SKM-1 treated with dmso at 0.1 percent for 144 hours (cell line): Measurements from ENCODE around the gene ELL.

Experiments
- DNase-seq: peaks from one replicate; lab custom pipeline; 2025; ENCODE audit not compliant: unreplicated experiment; lab: John Stamatoyannopoulos, UW

ELL gene

GRCh38 chr19:18490728-18491127 is 31.1 kb downstream of the ELL start:
- no peak for DNase-seq

DNA sequence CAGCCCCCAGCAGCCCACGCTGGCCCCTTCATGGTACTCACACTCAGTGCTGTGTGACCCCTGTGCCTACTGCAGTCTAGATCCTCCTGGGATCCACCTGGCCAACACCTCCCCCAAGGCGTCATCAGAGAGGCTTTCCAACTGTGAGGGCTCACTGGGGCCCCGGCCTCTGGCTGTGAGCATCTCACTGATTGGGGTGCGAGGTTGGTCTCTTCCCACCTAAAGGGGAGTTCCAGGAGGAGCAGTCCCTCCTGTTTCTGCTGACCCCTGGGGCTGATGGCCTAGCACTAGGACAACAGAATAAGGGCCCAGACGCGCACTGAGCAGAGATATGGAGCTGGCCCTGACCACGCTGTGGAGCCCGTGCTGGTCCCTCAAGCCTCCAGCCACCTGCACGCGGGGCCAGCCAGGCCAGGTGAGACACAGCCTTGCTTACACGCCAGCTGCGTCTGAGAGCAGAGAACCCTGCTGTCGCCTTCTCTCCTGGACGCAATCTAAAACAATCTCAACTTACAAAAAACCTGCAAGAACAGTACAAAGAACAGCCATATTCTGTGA is 32.2 kb downstream of the ELL start:
- no peak for DNase-seq

DNA sequence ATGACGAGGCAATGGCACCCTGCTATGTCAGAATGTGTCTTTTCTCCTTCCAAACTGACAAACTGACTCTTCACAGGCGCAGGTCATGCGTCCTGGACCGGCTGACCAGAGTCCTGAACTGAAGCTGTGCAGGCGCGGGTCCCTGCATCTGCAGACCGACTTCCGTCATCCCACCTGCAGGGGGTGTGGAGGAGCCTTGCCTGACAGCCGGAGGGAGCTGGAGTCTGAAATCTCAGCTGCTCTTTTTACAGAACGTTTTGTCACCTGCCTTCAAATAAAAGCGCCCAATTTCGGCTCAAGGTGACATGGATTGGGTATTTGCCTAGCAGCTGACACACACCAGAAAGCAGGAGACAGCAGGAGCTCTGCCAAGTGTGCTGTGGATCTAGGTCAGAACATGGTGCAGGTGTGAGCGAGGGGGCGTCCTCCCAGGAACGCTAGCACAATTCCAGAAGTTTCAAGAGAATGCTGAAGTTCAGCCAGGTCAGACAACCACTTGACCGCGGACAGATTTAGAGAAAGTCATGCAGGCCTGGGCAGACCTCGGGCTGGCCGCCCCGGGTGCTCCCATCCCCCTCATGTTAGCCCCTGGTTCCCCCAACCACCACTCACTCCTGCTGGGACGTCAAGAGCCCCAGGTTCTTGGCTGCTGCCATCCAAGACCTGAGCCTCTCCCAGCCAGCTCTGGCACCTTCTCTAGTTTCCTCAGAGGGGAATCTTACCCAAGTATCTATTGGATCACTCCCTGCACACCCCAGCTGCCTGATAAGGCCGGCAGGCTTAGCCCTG is 32.8 kb downstream of the ELL start:
- no peak for DNase-seq

DNA sequence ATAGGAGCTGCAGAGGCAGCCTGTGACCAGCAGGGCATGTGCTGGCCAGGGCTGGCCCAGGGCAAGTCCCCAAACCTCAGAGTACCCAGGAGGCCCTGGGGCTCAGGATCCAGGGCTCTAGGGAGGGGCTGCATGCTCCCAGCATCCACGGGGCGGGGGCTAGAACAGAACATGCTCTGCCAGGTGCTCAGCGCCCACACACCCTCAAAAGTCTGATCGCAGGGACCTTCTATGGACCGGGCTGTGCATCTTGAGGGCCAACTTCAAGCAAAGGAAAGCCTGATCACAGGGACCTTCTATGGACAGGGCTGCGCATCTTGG is 33.5 kb downstream of the ELL start:
- DNase-seq, result no peak

GRCh38 chr19:18487576-18488402 is 34.1 kb downstream of the ELL start:
- no peak for DNase-seq

DNA sequence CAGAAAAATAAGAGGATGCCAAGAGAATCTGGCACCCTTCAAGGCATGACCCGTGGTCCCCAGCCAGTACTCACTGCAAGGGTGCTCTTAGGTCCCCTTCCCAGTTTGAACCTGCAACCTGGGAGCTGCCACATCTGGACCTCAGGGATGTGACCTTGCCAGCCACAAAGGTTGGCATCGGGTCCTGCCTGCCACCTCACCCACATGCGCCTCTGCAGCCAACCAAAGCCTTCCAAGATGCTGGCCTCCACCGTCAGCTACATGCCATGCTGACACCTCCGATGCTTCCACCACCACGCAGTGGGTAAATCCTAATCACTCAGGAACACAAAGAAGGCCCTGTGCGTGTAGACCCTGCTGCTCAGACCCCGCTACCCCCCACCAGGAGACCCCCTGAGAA is 35.1 kb downstream of the ELL start:
- no peak for DNase-seq

DNA sequence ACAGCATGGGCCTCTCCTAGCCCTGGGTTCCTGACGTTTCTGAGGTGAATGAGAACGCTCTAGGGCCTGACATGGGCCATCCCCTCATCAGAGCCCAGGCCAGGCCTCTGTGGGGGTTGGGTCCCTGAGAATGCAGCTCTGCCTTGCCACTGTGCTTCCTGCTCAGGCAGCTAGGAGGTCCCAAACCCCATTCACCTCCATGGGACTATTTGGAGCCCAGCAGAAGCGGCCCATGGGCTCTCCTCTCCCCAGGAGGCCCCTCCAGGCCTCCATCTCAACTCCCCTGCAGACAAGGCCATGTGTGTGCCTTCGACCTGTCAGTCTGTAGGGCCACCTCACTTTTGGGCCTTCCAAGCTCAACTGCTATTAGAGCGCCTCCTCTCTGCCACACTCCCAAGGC is 36.9 kb downstream of the ELL start:
- DNase-seq, result no peak

GRCh38 chr19:18483119-18483890 is 38.6 kb downstream of the ELL start:
- no peak for DNase-seq

DNA sequence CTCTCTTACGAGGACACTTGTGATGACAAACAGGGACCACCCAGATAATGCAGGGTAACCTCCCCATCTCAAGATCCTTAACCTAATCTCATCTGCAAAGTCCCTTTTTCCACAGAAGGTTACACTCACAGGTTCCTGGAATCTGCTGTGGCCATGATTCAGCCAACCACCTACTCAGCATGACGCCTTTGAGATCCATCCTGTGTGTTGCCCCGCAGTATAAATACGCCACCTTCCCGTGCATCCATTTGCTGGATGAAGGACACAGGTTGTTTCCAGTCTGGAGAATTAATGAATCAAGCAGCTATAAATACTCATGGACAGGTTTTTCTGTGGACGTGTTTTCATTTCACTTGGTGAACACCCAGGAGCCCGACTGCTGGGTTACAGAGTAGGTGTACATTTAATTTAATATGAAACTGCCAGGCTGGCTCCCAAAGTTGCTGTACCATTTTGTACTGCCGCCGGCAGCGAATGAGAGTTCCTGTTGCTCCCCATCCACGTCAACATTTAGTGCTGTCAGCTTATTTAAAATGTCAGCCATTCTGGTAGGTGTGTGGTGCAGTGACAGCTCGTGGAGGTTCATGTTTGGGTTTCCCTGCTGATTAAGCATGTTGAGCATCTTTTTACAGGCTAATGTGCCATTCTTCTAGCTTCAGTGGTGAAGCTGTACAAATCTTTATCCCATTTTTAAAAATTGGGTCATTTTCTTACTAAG is 40.2 kb downstream of the ELL start:
- DNase-seq, result no peak

DNA sequence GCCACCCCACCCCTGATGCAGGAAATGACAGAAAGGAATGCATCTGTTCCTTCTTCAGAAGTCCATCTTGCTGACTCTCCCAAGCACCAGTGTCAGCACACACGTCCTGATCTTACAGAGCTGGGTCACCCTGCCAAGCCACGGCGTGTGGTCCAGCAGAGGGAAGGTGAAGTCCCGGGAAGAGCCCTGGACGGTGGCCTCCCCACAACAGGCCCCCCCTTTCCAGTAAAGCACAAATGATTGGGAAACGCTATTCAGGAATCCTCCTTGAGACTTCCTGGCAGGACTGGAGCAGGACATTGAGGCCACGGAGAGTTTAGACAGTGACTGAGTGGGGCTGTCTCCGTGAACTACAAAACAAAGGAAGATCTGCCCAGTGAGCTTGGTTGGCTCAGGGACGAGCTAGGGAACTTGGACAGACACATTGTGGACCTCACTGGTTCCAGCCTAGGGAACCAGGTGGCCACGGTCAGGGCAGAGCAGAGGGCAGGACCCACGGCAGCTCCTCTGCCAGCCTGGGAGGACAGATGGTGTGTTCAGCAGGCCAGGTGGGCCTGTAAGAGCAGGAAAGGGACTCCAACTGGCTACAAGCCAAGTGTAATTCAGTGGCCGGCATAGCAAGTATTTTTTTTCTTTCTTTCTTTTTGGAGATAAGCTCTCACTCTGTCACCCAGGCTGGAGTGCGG is 41.7 kb downstream of the ELL start:
- no peak for DNase-seq

- DNase-seq, result peak; percentile 97
Observed at GRCh38 chr19:18478545-18479311, 43.1 kb downstream of the ELL start.

DNA sequence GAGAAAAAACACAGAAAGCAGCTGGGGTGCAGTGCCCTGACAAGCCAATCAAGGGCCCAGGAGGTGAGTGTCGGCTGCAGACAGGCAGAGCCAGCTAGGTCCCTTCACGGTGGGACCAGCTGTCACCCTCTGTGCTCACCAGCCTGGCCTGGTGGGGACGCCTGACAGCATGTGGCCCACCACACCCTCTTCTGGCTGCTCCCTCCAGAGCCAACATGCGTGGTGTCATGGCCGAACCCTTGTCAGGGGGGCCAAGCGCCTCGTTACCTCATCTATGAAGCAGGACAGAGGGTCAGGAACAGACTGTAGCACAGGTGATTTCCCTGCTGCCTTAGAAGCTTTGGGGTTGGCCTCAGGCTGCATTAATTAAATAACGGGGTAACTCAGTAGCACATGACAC is 43.9 kb downstream of the ELL start:
- no peak for DNase-seq

- DNase-seq, result no peak
Observed at GRCh38 chr19:18477042-18477779, 44.7 kb downstream of the ELL start.

DNA sequence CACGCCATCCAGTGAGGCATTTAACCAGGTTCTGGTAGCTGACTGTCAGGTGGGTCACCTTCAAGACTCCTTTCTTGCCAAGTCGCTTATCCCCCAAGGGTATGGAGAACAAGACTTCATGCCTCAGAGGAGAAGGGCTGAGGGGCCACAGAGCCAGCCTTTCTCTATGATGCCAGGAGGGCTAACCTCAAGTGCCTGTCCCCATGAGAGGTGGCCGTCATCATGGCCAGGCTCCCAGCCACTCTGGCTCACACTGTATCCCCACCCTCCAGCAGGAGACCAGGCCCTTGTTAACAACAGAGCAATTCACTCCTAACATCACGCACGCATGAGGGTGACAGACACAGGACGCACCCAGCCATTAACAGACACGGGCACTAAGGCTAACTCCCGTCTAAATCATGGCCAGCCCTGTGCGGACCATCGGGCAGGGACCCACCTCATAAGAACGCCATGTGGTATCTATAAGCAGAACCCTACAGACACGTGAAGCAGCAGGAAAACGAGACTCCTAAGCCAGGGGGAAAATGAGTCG is 45.3 kb downstream of the ELL start:
- DNase-seq, result no peak

GRCh38 chr19:18475762-18476331 is 46.0 kb downstream of the ELL start:
- DNase-seq, result no peak

- no peak for DNase-seq
Observed at GRCh38 chr19:18475004-18475453, 46.8 kb downstream of the ELL start.

GRCh38 chr19:18474366-18474887 is 47.4 kb downstream of the ELL start:
- DNase-seq, result no peak

GRCh38 chr19:18473706-18474087 is 48.2 kb downstream of the ELL start:
- no peak for DNase-seq
